HS-27A (cell line): ENCODE results near the gene VENTX.
"Not testable (repeated sequence)": the region's sequence is repeated elsewhere in the genome, so short reads cannot be mapped to it uniquely, and the experiment has no call there.

Experiments used
- DNase-seq: peaks from one replicate; pipeline ENCODE4 v3.0.0-alpha.2; 2012; ENCODE audit warnings: low read depth, missing footprints

VENTX gene

GRCh38 chr10:133214468-133215410, 22.9 kb upstream of the VENTX start:
- no peak for DNase-seq

- no peak for DNase-seq
These were observed 22.1 kb upstream of the VENTX start for GRCh38 chr10:133215586-133215985.

- no peak for DNase-seq
These were observed 20.9 kb upstream of the VENTX start for GRCh38 chr10:133216776-133217175.

GRCh38 chr10:133217800-133218589, 19.7 kb upstream of the VENTX start:
- DNase-seq, result no peak

- no peak for DNase-seq
These were observed 18.8 kb upstream of the VENTX start for GRCh38 chr10:133218891-133219290.

- DNase-seq, result no peak
These were observed 17.9 kb upstream of the VENTX start for GRCh38 chr10:133219782-133220181.

- no peak for DNase-seq
These were observed 16.3 kb upstream of the VENTX start for GRCh38 chr10:133221331-133221730.

GRCh38 chr10:133221756-133222155, 15.9 kb upstream of the VENTX start:
- DNase-seq, result not testable (repeated sequence)

- DNase-seq, result no peak
These were observed 13.6 kb upstream of the VENTX start for GRCh38 chr10:133224076-133224475.

GRCh38 chr10:133224756-133225372, 12.8 kb upstream of the VENTX start:
- DNase-seq, result no peak

- no peak for DNase-seq
These were observed 11.9 kb upstream of the VENTX start for GRCh38 chr10:133225707-133226191.

- no peak for DNase-seq
These were observed 11.3 kb upstream of the VENTX start for GRCh38 chr10:133226251-133226808.

GRCh38 chr10:133227256-133227655, 10.4 kb upstream of the VENTX start:
- DNase-seq, result no peak

GRCh38 chr10:133229265-133230043, 8.2 kb upstream of the VENTX start:
- DNase-seq, result no peak

- DNase-seq, result no peak
These were observed 7.7 kb upstream of the VENTX start, which contains the start of gene UTF1 for GRCh38 chr10:133230044-133230361. Gene UTF1 (plus strand): TSS chr10:133230217. CDS start chr10:133230289, 72 bp downstream.

- no peak for DNase-seq
These were observed 7.1 kb upstream of the VENTX start for GRCh38 chr10:133230387-133231195.

GRCh38 chr10:133231244-133231945, 6.3 kb upstream of the VENTX start:
- DNase-seq, result no peak

- no peak for DNase-seq
These were observed 5.6 kb upstream of the VENTX start for GRCh38 chr10:133231946-133232574.

- DNase-seq, result not testable (repeated sequence)
These were observed 2.9 kb upstream of the VENTX start for GRCh38 chr10:133234796-133235195.
